ENCODE data around the gene TEPSIN.

The TEPSIN gene

DNA sequence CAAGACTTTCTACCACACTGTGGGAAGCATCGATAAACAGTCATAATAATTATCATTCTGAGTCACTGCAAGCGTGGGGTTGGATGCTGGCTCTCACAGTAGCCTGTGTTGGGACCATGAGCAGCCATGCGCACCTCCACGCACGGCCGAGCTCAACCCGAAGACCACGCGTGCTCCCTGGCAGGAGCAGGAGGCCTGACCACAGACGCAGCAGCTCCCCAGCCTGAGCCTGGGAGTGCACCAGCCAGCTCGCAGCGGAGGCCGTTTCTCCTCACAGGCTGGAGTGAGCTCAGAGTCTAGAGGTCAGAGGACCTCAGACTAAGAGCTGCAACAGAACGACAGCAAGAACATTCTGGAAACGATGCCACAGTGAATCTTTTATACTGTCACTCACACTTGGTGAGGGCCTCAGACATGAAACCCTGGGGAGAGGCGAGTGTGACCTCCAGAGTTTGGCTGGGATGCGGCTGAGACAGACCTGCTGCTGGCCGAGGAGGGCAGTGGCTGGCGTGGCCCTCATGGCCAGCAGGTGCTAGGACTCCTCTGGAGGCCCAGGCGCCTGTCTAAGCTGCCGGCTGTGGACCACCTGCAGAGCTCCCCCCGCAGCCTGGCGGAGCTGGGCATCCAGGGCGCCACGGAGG lies 6.3 kb upstream of the TEPSIN start:
- Histone ChIP-seq H3K27ac (no peak overlapping the region), H2AFZ (ENCODE audit: low read depth) (no peak overlapping the region), H3K4me3 (IDR thresholded peaks at IDR 0.05; ENCODE audit: insufficient read depth, low read depth, low read length) (no peak overlapping the region), H3K4me2 (no peak overlapping the region), H3K79me2 (ENCODE audit: insufficient read depth, low read depth) (peaks cover 13% of the 10 kb centered on the region), H3K4me1 (ENCODE audit: low read depth, poor library complexity, severe bottlenecking) (peaks cover 13% of the 10 kb centered on the region), H3K27me3 (ENCODE audit: insufficient read depth, low read depth) (no peaks in the 10 kb centered on the region), H4K20me1 (ENCODE audit: insufficient read depth) (no peaks in the 10 kb centered on the region), H3K9ac (no peak overlapping the region), H3K36me3 (ENCODE audit: insufficient read depth) (no peaks in the 10 kb centered on the region)
- TF ChIP-seq, protein P1, sequence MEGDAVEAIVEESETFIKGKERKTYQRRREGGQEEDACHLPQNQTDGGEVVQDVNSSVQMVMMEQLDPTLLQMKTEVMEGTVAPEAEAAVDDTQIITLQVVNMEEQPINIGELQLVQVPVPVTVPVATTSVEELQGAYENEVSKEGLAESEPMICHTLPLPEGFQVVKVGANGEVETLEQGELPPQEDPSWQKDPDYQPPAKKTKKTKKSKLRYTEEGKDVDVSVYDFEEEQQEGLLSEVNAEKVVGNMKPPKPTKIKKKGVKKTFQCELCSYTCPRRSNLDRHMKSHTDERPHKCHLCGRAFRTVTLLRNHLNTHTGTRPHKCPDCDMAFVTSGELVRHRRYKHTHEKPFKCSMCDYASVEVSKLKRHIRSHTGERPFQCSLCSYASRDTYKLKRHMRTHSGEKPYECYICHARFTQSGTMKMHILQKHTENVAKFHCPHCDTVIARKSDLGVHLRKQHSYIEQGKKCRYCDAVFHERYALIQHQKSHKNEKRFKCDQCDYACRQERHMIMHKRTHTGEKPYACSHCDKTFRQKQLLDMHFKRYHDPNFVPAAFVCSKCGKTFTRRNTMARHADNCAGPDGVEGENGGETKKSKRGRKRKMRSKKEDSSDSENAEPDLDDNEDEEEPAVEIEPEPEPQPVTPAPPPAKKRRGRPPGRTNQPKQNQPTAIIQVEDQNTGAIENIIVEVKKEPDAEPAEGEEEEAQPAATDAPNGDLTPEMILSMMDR (conservative IDR thresholded peaks at IDR 0.05; ENCODE audit: low read depth, low read length) = no peak

DNA sequence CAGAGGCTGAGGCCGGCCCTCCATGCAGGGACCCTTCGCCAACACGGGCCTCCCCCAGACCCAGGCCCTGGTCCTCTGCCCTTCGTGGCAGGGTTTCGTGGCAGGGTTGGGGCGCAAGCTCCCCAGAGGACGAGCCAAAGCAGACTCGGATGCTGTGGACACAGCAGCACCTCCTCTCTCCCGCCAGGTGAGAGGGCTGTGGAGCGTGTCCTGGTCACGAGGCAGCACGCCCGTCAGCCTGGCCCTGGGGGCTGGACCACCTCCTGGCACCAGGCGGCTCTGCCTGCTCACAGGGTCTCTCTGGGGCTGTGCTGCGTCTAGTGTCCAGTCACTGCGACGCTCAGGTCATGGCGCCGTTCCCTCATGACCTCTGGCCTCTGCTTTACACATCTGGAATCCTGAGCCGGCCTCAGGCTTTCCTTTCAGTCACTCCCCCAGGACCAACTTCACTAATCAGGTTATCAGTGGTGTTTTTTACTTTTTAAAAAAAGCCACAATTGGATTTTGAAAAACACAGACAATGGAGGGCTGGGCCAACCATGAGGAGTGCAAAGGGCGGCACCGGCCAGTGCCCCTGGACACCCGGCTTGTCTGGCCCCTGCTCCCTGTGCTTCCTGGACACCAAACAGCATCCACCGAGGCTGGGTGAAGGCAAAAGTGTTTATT lies 5.6 kb upstream of the TEPSIN start:
- Histone ChIP-seq H2AFZ (ENCODE audit: low read depth) (no peak overlapping the region), H3K4me1 (ENCODE audit: low read depth, poor library complexity, severe bottlenecking) (peaks cover 13% of the 10 kb centered on the region), H4K20me1 (ENCODE audit: insufficient read depth) (no peaks in the 10 kb centered on the region), H3K27me3 (ENCODE audit: insufficient read depth, low read depth) (no peaks in the 10 kb centered on the region), H3K79me2 (ENCODE audit: insufficient read depth, low read depth) (peaks cover 20% of the 10 kb centered on the region), H3K36me3 (ENCODE audit: insufficient read depth) (no peaks in the 10 kb centered on the region), H3K4me2 (no peak overlapping the region), H3K4me3 (IDR thresholded peaks at IDR 0.05; ENCODE audit: insufficient read depth, low read depth, low read length) (no peak overlapping the region), H3K27ac (no peak overlapping the region), H3K9ac (no peak overlapping the region)
- TF ChIP-seq, protein P1 (conservative IDR thresholded peaks at IDR 0.05; ENCODE audit: low read depth, low read length) = no peak

DNA sequence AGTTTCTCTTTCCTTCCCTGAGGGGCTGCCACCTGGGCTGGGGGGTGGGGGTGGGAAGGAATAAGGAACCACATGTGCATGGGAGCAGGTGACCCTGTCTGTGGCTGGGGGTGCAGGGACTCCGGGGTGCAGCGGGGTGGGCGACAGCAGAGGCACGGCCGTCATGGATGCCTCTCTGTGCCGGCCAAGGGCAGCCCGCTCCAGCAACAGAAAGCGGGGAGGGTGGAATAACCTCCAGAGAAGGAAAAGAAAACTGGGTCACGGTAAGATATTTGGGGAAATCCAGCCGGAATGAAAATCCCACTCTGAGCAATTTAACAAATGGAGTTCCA lies 4.4 kb upstream of the TEPSIN start:
- no peak overlapping the region for H3K27ac ChIP-seq

DNA sequence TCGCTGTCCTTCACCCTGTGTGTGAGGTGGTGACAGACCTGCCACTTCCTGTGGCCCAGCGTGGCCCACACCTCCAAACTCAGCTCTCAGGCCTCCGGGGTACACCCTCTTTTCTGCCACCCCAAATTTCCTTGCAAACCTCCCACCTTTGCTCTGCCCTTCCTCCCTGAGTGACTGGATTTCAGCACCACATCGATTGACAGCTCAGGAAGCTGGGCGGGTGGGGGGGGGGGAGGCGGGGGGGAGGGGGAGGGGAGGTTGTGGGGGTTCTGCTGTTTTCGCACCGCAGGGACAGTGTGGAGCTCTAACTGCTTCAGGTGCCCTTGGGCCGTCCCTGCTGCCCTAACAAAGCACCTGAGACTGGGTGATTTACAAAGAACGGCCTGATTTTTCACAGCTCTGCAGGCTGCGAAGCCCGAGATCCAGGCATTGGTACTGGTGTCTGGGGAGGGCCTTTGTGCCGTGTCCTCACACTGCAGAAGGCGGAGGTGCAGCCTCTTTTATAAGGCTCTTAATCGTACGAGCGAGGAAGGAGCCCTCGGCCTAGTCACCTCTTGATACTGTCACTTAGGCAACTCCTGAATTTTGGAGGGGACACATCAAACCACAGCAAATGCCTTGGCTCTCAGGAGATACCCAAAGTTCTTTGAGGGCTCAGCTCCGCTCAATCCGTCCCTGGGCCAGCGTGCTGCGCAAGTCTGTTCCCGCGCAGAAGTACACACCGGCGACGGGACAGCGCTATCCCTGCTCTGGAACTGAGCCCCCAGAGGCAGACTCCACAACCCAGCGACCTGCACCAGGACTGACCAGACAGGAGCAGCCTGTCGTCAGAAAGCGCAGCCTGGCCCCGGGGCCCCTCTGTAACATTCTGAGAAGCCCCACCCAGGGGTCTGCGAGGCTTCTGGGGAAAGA lies 3.8 kb upstream of the TEPSIN start:
- Histone ChIP-seq H3K9ac (no peak overlapping the region), H4K20me1 (ENCODE audit: insufficient read depth) (no peaks in the 10 kb centered on the region), H3K4me3 (IDR thresholded peaks at IDR 0.05; ENCODE audit: insufficient read depth, low read depth, low read length) (no peak overlapping the region), H3K4me2 (no peak overlapping the region), H3K79me2 (ENCODE audit: insufficient read depth, low read depth) (peaks cover 29% of the 10 kb centered on the region), H3K36me3 (ENCODE audit: insufficient read depth) (no peaks in the 10 kb centered on the region), H3K27me3 (ENCODE audit: insufficient read depth, low read depth) (no peaks in the 10 kb centered on the region), H3K27ac (no peak overlapping the region), H2AFZ (ENCODE audit: low read depth) (no peak overlapping the region), H3K4me1 (ENCODE audit: low read depth, poor library complexity, severe bottlenecking) (peaks cover 19% of the 10 kb centered on the region)
- TF ChIP-seq, protein P1 (conservative IDR thresholded peaks at IDR 0.05; ENCODE audit: low read depth, low read length) = no peak

More for the DNA sequence above, 4.4 kb upstream of the TEPSIN start:
- H3K4me3 ChIP-seq (IDR thresholded peaks at IDR 0.05; ENCODE audit: insufficient read depth, low read depth, low read length) = no peak overlapping the region
- H3K4me1 ChIP-seq (ENCODE audit: low read depth, poor library complexity, severe bottlenecking) = peaks cover 13% of the 10 kb centered on the region
- peaks cover 23% of the 10 kb centered on the region for H3K79me2 ChIP-seq (ENCODE audit: insufficient read depth, low read depth)
- no peak overlapping the region for H2AFZ ChIP-seq (ENCODE audit: low read depth)
- no peak overlapping the region for H3K9ac ChIP-seq
- H3K27me3 ChIP-seq (ENCODE audit: insufficient read depth, low read depth) = no peaks in the 10 kb centered on the region
- H3K36me3 ChIP-seq (ENCODE audit: insufficient read depth) = no peaks in the 10 kb centered on the region
- TF ChIP-seq, protein P1 (conservative IDR thresholded peaks at IDR 0.05; ENCODE audit: low read depth, low read length) = no peak
- H4K20me1 ChIP-seq (ENCODE audit: insufficient read depth) = no peaks in the 10 kb centered on the region
- no peak overlapping the region for H3K4me2 ChIP-seq
